Panc1 (cell line): ENCODE results near the gene NELFCD.

Experiments
- CTCF ChIP-seq: fragments of 450-650 bp; IDR thresholded peaks from 2 replicates; pipeline ENCODE4 v1.5.1; 2017; ENCODE audit warnings: mild to moderate bottlenecking
- POLR2AphosphoS5 ChIP-seq: IDR thresholded peaks from 2 replicates; pipeline ENCODE4 v1.6.1; 2012; ENCODE audit warnings: mild to moderate bottlenecking, low read depth, low read length, moderate library complexity
- REST ChIP-seq, 2 experiments: IDR thresholded peaks; 2 replicates each; pipeline ENCODE4 v1.6.1; 2011 to 2012; ENCODE audit warnings: low read depth in 2 of 2, control low read depth in 1 of 2, low read length in 1 of 2, mild to moderate bottlenecking in 1 of 2, moderate library complexity in 1 of 2; ENCODE audit not compliant: insufficient read depth in 1 of 2
- TCF7L2 ChIP-seq: IDR thresholded peaks from 2 replicates; pipeline ENCODE4 v1.6.1; 2011; ENCODE audit warnings: mild to moderate bottlenecking, low read depth, low read length, inconsistent platforms

GRCh38 chr20:59044295-59044694 is 63.2 kb downstream of the NELFCD start:
- TF ChIP-seq CTCF, result no peak
- no peak for TF ChIP-seq REST (IDR thresholded peaks at IDR 0.05; ENCODE audit: insufficient read depth in 1 of 2, low read depth in 2 of 2, low read length in 1 of 2)
- no peak for TF ChIP-seq TCF7L2
- no peak for TF ChIP-seq POLR2AphosphoS5
